GM13977 (cell line): Measurements from ENCODE around the gene TRAF7.

ENCODE experiments used
- DNase-seq: peaks from one replicate; pipeline ENCODE4 v3.0.0; 2012; ENCODE audit warnings: low spot score
- in situ Hi-C: fragments of 300-500 bp; cut with MboI; formaldehyde crosslinking; loops from one replicate; pipeline ENCODE4 v1.12.0; 2022; ENCODE audit warnings: low sequenced_read_pairs, low pct_unique_long_range_greater_than_20kb, mixed read lengths, inconsistent platforms; ENCODE audit not compliant: unreplicated experiment
- TF ChIP-seq, protein P1 (sequence below): IDR thresholded peaks from 2 replicates; pipeline ENCODE4 v1.5.1; 2012; ENCODE audit warnings: mild to moderate bottlenecking, control low read depth; ENCODE audit not compliant: insufficient read depth; ENCODE audit errors: extremely low read depth, missing control alignments

TRAF7 gene

DNA sequence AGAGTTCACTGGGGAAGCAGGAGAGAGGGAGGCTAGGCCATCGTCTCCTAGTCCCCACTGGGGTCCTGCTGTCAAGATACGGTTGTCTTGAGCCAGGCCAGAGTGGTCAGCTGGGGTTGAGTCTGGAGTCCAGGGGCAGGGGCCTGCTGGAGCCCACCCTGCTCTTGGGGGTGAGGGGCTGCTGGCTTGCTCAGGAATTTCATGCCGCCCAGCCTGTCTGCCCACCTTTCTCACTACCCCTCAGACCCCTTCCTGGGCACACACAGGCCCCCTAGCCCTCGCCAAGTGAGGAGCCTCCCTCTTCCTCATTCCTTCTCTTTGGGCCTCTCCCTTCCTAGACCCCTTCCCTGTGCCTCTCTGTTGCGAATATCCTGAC, 1.3 kb downstream of the TRAF7 start:
- no peak for DNase-seq
- in situ Hi-C loops, result no loop called here

DNA sequence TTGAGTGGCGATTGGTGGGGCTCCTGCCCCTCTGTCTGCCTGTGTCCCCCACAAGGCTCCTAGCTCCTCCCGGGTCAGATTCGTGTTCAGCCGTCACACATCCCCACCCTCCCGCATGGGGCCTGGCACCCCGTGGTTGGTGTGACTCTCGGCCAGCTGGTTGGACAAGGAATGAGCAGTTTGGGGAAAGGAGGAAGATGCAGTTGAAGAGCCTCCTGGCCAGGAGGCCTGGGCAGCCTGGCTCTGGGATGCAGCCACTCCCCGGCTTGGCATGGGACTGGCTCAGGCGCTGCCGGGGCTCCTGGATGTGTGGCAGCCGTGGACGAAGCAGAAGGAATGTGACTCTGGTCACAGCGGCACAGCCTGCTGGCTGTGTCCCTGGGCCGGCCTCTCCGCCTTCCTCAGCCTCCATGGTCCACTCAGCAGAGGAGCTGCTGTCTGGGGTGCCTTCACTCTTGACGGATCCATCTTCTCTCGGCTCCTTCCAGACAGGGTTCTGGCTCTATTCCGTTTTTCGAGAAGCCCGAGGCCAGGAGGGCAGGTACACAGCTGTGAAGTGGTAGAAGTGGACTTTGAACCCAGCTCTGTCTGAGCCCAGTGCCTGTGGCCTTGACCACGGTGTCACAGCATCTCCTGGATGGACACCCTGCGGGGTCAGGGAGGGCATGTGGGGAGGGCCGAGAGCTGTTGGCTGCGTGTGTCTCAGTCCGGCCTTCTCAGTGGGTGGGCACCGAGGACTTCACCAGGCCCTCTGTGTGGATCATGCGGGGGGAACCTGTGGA, 2.1 kb downstream of the TRAF7 start:
- TF ChIP-seq, protein P1, sequence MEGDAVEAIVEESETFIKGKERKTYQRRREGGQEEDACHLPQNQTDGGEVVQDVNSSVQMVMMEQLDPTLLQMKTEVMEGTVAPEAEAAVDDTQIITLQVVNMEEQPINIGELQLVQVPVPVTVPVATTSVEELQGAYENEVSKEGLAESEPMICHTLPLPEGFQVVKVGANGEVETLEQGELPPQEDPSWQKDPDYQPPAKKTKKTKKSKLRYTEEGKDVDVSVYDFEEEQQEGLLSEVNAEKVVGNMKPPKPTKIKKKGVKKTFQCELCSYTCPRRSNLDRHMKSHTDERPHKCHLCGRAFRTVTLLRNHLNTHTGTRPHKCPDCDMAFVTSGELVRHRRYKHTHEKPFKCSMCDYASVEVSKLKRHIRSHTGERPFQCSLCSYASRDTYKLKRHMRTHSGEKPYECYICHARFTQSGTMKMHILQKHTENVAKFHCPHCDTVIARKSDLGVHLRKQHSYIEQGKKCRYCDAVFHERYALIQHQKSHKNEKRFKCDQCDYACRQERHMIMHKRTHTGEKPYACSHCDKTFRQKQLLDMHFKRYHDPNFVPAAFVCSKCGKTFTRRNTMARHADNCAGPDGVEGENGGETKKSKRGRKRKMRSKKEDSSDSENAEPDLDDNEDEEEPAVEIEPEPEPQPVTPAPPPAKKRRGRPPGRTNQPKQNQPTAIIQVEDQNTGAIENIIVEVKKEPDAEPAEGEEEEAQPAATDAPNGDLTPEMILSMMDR, result no peak

More for the DNA sequence above, 1.3 kb downstream of the TRAF7 start:
- TF ChIP-seq, protein P1, result no peak

DNA sequence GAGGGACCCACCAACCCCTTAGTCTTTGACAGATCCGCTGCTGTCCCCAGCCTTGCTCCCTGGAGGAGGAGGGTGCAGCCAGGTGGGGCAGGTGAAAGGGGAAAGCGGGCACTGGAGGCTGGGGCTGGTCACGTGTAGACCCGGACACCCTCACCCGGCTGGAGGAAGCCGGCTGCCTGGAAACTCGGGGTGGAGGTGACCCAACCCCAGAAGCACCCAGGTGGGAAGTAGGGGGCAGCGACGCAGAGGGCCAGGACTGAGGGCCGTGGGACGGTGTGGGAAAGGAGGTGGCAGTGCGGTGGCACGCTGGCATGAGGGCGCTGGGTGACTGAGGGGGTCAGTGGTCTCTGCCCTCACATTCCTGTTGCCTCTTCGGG, 2.7 kb downstream of the TRAF7 start:
- in situ Hi-C loops, result no loop called here
- TF ChIP-seq, protein P1, result no peak
- DNase-seq, result no peak

More for the DNA sequence above, 2.1 kb downstream of the TRAF7 start:
- DNase-seq, result no peak
- in situ Hi-C loops, result no loop called here

DNA sequence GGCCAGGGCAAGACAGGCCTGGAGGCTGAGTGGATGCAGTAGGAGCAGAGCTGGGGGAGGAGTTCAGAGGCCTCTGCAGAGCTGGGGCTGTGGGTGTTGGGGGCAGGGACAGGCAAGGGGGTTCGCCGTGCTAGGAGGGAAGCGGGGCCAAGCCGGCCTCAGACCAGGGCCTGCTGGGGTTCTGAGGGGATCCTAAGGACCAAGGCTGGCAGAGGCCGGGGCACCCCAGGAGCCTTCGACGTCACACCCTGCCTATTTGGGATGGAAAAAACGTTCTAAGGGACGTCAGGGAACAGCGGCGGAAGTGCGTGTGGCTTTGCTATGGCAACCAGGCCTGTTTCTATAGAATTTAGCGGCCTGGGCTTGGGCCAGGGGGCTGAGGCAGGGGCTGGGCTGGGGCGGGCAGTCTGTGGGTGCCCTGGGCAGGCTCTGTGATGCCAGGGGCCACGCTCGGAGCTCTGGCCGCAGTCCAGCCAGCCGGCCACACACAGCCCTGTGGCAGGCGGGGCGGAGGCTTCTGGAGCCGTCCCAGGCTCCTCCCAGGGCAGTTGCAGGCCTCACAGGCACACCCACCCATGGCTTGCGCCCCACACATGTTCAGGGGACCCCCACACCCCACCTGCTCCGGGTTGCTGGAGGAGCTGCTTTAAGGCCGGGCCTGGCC, 3.7 kb downstream of the TRAF7 start:
- no peak for DNase-seq
- TF ChIP-seq, protein P1, result no peak
- in situ Hi-C loops, result no loop called here

DNA sequence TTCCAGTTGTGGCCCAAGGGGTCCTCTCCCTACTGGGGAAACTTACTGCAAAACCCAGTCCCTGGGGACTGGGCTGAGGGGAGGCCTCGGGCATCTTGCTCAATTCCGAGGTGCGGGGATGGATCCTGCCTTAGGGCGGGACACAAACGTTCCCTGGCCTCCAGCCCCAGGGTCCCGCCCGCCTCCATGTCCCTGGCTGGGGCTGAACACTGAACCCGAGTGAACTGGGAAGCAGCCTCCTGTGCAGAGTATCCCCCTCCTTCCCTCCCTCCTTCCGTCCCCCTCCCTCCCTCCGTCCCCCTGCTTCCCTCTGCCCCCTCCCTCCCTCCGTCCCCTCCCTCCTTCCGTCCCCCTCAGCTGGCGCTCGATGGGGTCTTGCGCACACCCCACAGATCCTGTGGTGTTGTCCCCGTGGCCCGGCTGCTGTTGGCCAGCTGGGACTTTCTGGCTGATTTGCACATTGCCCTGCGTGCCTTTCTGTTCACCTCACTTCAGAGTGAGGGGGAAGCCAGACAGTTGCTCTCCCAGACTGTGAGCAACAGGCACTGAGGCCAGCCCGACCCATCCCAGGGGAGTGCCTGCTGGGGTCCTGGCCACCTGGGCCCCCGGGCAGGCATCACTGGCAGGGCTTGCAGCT, 5.5 kb downstream of the TRAF7 start:
- peak; percentile 75 for DNase-seq
- in situ Hi-C loops, result no loop called here
- TF ChIP-seq, protein P1, result no peak

DNA sequence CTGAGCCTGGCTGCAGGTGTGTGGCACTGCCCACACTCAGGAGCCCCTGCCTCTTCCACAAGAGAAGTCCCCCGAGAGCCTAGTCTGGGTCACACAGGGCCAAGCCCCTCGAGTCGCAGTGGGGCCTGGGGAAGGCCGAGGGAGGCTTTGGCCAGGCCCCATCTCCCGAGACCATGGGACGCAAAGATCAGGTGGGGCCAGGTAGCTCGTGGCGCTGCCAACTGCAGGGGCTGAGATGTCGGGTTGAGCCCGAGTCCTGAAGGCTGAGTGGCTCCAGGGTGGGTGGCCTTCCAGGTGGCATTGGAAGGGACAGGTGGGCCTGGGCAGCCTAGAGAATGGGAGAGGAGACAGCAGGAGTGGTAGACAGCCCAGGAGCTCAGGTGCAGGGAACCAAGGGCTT, 6.3 kb downstream of the TRAF7 start:
- TF ChIP-seq, protein P1, result no peak
- DNase-seq, result no peak
- in situ Hi-C loops, result no loop called here
